Kidney (tissue), 14 donors: ENCODE measurements around the gene HPDL. TPM values are rescaled to one million over a fixed set of nuclear protein-coding genes. Genes with fewer than 3 reads are reported as not detected.

Experiments used
- DNase-seq, 5 donors: peaks; one replicate each; pipeline ENCODE4 v3.0.0-alpha.2; 2013 to 2020
- FAIRE-seq: peaks from 2 replicates; lab custom pipeline; 2012; peaks lifted over from hg19 to GRCh38; lab: Jason Lieb, UNC
- H3K27ac ChIP-seq, 2 donors: one replicate each; pipeline ENCODE4 v1.7.0; 2013; ENCODE audit warnings: low read depth in 2 of 2, low read length in 2 of 2, inconsistent platforms in 1 of 2
- H3K27me3 ChIP-seq: one replicate; pipeline ENCODE4 v1.7.1; 2013; ENCODE audit warnings: low read length, inconsistent platforms; ENCODE audit not compliant: control insufficient read depth, insufficient read depth
- H3K36me3 ChIP-seq, 3 donors: one replicate each; pipeline versions ENCODE4 v1.7.0 to v1.7.1; 2013; ENCODE audit warnings: low read length in 3 of 3, control low read depth in 1 of 3, inconsistent platforms in 1 of 3; ENCODE audit not compliant: insufficient read depth in 3 of 3, control insufficient read depth in 2 of 3
- H3K4me1 ChIP-seq, 3 donors: one replicate each; pipeline versions ENCODE4 v1.7.0 to v1.7.1; 2013; ENCODE audit warnings: low read length in 3 of 3, inconsistent platforms in 1 of 3, low read depth in 1 of 3; ENCODE audit not compliant: control insufficient read depth in 2 of 3, insufficient read depth in 2 of 3
- H3K4me3 ChIP-seq, 3 donors: one replicate each; pipeline versions ENCODE4 v1.7.0 to v1.8.1; 2013; ENCODE audit warnings: low read length in 3 of 3, control low read depth in 1 of 3, inconsistent platforms in 1 of 3
- H3K9ac ChIP-seq, 3 donors: one replicate each; pipeline versions ENCODE4 v1.7.0 to v1.7.1; 2013; ENCODE audit warnings: low read length in 3 of 3, control low read depth in 1 of 3, inconsistent platforms in 1 of 3
- H3K9me3 ChIP-seq, 3 donors: one replicate each; pipeline versions ENCODE4 v1.7.0 to v1.7.1; 2013; ENCODE audit warnings: low read length in 3 of 3, control low read depth in 1 of 3, inconsistent platforms in 1 of 3; ENCODE audit not compliant: control insufficient read depth in 2 of 3, insufficient read depth in 1 of 3
- intact Hi-C: fragments of 100-400 bp; cut with DNase I; formaldehyde crosslinking; loops from one replicate; pipeline ENCODE4 v1.11.1; 2022
- polyA plus RNA-seq: library from polyadenylated mRNA; stranded (reverse); fragments of 350-450 nt; fragmentation: Illumina TruSeq; extraction: RNeasy Lipid Tissue Mini Kit (QIAGEN cat#74804); gene quantifications from one replicate; pipeline ENCODE4 v1.2.3, GENCODE V29; 2014; ENCODE audit warnings: low read depth, low replicate concordance; ENCODE audit not compliant: insufficient read depth
- total RNA-seq: library from RNA; stranded (reverse); fragmentation: NEBNext Ultra II Directional; extraction: Animal tissue kit (Norgen Biotek cat#: 25700); gene quantifications from one replicate; pipeline ENCODE4 v1.2.1, GENCODE V29; 2021
- TF ChIP-seq, protein P1 (sequence below): IDR thresholded peaks from 3 replicates; pipeline ENCODE4 v1.5.1; 2012; ENCODE audit warnings: mild to moderate bottlenecking, moderate library complexity, borderline replicate concordance; ENCODE audit not compliant: insufficient read depth; ENCODE audit errors: extremely low read depth
- donor health status: control.
- donor health status: control.
- donor health status: control.
- donor health status: control.
- donor health status: control.
- donor health status: DM: yes; HTN: yes; CAD: no.
- donor health status: Normal renal cell carcinoma (clear cell type).

The HPDL gene
- total and polyA plus RNA-seq, 2 donors from 2014 or later, result 0.66 TPM; not detected in 1

DNA sequence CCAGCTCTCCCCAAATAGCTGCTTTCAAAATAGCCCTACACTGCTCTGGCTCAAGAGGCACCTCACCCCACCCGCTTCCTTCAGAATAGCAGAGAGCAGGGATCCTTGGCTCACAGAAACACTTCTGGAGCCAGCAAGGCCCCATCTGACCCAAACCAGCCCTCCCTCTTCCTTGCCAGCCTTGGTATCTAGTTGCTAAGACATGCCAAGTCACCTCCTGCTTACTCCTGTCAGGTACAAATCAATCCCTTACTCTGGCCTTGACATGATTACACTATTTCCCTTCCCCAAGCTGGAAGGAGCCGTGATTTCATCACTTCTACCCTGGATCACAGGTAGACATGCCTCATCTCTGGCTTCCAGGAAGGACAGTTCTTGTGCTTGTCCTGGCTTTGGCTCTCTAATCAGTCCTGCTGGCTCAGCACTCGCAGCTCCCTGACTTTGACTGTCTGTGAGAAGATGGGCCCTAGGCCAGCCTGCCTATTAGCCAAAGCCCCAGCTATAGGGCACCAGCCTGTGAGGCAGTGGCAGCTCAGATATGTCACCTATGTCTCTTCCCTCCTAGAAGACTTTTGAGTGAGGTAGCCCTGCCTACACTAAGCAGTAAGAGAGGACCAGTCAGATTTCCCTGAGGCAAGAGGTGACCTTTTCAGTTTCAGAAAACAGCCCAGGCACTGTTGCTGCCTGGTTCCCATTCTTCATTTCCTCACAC lies 22.4 kb downstream of the HPDL start:
- Histone ChIP-seq H3K36me3 (peaks cover 0 to 5% (median 4%) of the 10 kb centered on the region in 3 donors), H3K27ac (no peak overlapping the region), H3K9ac (no peak overlapping the region), H3K4me1 (peaks cover 0 to 8% (median 0%) of the 10 kb centered on the region in 3 donors), H3K27me3 (no peaks in the 10 kb centered on the region), H3K4me3 (no peak overlapping the region), H3K9me3 (no peaks in the 10 kb centered on the region)
- FAIRE-seq (no peak), DNase-seq (no peak)
- intact Hi-C loops, result no loop called here
- TF ChIP-seq, protein P1, sequence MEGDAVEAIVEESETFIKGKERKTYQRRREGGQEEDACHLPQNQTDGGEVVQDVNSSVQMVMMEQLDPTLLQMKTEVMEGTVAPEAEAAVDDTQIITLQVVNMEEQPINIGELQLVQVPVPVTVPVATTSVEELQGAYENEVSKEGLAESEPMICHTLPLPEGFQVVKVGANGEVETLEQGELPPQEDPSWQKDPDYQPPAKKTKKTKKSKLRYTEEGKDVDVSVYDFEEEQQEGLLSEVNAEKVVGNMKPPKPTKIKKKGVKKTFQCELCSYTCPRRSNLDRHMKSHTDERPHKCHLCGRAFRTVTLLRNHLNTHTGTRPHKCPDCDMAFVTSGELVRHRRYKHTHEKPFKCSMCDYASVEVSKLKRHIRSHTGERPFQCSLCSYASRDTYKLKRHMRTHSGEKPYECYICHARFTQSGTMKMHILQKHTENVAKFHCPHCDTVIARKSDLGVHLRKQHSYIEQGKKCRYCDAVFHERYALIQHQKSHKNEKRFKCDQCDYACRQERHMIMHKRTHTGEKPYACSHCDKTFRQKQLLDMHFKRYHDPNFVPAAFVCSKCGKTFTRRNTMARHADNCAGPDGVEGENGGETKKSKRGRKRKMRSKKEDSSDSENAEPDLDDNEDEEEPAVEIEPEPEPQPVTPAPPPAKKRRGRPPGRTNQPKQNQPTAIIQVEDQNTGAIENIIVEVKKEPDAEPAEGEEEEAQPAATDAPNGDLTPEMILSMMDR, result no peak

DNA sequence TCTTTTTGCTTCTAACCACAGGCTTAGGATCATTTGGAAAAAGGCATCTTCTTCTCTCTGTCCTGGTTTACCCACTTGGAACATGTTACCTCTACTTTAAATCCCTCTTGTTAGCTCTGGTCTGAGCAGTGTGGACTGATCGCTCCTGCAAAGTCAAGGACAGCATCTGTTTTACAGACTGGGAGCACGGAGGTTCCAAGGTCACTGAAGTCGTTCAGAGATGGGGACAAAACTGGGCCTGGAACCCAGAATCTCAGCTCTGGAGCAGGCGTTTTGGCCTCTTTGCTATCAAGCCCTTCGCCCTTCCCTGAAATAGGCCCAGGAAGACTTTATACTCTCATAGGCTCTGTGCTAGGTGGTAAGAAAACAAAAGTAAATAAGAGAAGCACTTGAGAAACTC lies 24.8 kb downstream of the HPDL start:
- intact Hi-C loops, result no loop called here
- no peaks in the 10 kb centered on the region for H3K9me3 ChIP-seq

DNA sequence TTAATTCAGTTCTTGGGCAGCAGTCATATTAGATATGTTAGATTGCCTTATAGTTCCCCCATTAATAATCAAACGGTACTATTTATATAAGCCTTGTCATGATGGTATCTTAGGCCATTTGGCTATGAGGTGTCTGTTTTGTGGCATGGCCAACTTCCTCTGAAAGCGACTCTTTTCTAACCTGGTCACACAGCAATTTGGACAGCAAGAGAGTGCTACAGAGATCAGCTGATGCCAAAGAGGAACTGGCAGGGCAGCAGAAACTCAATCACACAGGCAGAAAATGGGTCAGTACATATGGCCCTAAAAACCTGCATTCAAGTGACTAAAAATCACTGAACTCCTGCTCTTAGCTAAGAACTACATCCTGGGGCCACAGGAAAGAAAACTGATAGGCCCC lies 27.0 kb downstream of the HPDL start:
- TF ChIP-seq, protein P1, result no peak
- no peak overlapping the region for H3K27ac ChIP-seq
- H3K9ac ChIP-seq, result no peak overlapping the region
- no peak overlapping the region for H3K4me3 ChIP-seq
- H3K36me3 ChIP-seq, result no peaks in the 10 kb centered on the region
- H3K27me3 ChIP-seq, result no peaks in the 10 kb centered on the region
- no peak for DNase-seq
- FAIRE-seq, result no peak
- intact Hi-C loops, result no loop called here
- H3K9me3 ChIP-seq, result no peaks in the 10 kb centered on the region
- peaks cover 0 to 7% (median 0%) of the 10 kb centered on the region in 3 donors for H3K4me1 ChIP-seq

More for the DNA sequence above, 24.8 kb downstream of the HPDL start:
- Histone ChIP-seq H3K36me3 (no peaks in the 10 kb centered on the region), H3K9ac (no peak overlapping the region), H3K4me3 (no peak overlapping the region), H3K4me1 (peaks cover 0 to 8% (median 0%) of the 10 kb centered on the region in 3 donors), H3K27me3 (no peaks in the 10 kb centered on the region), H3K27ac (no peak overlapping the region)
- DNase-seq (no peak), FAIRE-seq (no peak)
- TF ChIP-seq, protein P1, result no peak

DNA sequence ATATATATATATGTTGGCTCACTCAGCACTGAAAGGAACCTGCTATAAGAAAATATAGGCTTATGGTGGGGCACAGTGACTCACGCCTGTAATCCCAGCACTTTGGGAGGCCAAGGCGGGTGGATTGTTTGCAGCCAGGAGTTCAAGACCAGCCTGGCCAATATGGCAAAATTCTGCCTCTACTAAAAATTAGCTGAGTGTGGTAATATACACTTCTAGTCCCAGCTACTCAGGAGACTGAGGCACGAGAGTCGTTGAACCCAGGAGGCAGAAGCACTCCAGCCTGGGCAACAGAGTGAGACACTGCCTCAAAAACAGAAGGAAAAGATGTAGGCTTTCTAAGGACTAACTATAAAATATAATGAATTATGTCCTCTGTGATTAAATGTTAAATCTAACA lies 28.1 kb downstream of the HPDL start:
- intact Hi-C loops, result loop anchor here (5.0 kb wide), 2 partner anchors 137 to 217 kb away; partner anchors contain the start of gene TESK2
- H3K27ac ChIP-seq, result no peak overlapping the region
- DNase-seq (no peak), FAIRE-seq (no peak)
- H3K9me3 ChIP-seq, result no peaks in the 10 kb centered on the region
- no peaks in the 10 kb centered on the region for H3K27me3 ChIP-seq
- no peaks in the 10 kb centered on the region for H3K36me3 ChIP-seq
- no peaks in the 10 kb centered on the region for H3K4me1 ChIP-seq
- no peak overlapping the region for H3K9ac ChIP-seq
- TF ChIP-seq, protein P1, result no peak
- no peak overlapping the region for H3K4me3 ChIP-seq
